Loucy (cell line): ENCODE data around the gene ASB8.
A peak's percentile ranks its signal among the peaks of the same experiment; 100 is the strongest.
"Not testable (repeated sequence)": the region's sequence is repeated elsewhere in the genome, so short reads cannot be mapped to it uniquely, and the experiment has no call there.

Experiments
- H2AFZ ChIP-seq: fragments of 200-600 bp; sonication (generic); 2 replicates; pipeline ENCODE4 v1.6.0; 2016; ENCODE audit warnings: antibody characterized with exemption, mild to moderate bottlenecking, low read length, moderate library complexity
- H3F3A ChIP-seq: fragments of 200-600 bp; 2 replicates; pipeline ENCODE4 v1.6.0; 2016; ENCODE audit warnings: antibody characterized with exemption, low read depth, mild to moderate bottlenecking
- H3K27me3 ChIP-seq: fragments of 200-600 bp; sonication (generic); 2 replicates; pipeline ENCODE4 v1.6.1; 2014; ENCODE audit warnings: low read length, mild to moderate bottlenecking; ENCODE audit not compliant: insufficient read depth, poor library complexity, severe bottlenecking
- H3K36me3 ChIP-seq: fragments of 200-600 bp; sonication (generic); 2 replicates; pipeline ENCODE4 v1.6.1; 2016; ENCODE audit warnings: low read length; ENCODE audit not compliant: insufficient read depth
- H3K4me1 ChIP-seq: fragments of 200-600 bp; sonication (generic); 2 replicates; pipeline ENCODE4 v1.5.1; 2014; ENCODE audit warnings: low read length, mild to moderate bottlenecking; ENCODE audit not compliant: insufficient read depth, poor library complexity, severe bottlenecking
- H3K4me2 ChIP-seq: fragments of 200-600 bp; sonication (generic); 2 replicates; pipeline ENCODE4 v1.6.0; 2014; ENCODE audit warnings: antibody characterized with exemption, low read length, low read depth, mild to moderate bottlenecking; ENCODE audit not compliant: poor library complexity, severe bottlenecking
- H3K4me3 ChIP-seq: fragments of 200-600 bp; sonication (generic); 2 replicates; pipeline ENCODE4 v1.5.1; 2014; ENCODE audit warnings: low read length, mild to moderate bottlenecking, mixed read lengths; ENCODE audit not compliant: poor library complexity, severe bottlenecking
- H3K79me2 ChIP-seq: fragments of 200-600 bp; sonication (generic); 2 replicates; pipeline ENCODE4 v1.6.1; 2014; ENCODE audit warnings: low read length; ENCODE audit not compliant: insufficient read depth
- H3K9ac ChIP-seq: fragments of 200-600 bp; sonication (generic); 2 replicates; pipeline ENCODE4 v1.6.0; 2014; ENCODE audit warnings: mild to moderate bottlenecking, low read depth, low read length, moderate library complexity; ENCODE audit not compliant: poor library complexity, severe bottlenecking
- H3K9me2 ChIP-seq: fragments of 200-600 bp; sonication (generic); replicated peaks from 2 replicates; pipeline ENCODE4 v1.6.1; 2016; ENCODE audit warnings: low read depth, low read length, mixed read lengths
- H3K9me3 ChIP-seq: fragments of 200-600 bp; sonication (generic); 2 replicates; pipeline ENCODE4 v1.6.1; 2014; ENCODE audit warnings: mild to moderate bottlenecking, antibody characterized with exemption, low read length, low read depth; ENCODE audit not compliant: insufficient read depth
- H4K20me1 ChIP-seq: fragments of 200-600 bp; sonication (generic); 2 replicates; pipeline ENCODE4 v1.6.0; 2014; ENCODE audit warnings: antibody characterized with exemption, low read length, mild to moderate bottlenecking; ENCODE audit not compliant: insufficient read depth, poor library complexity, severe bottlenecking
- EZH2phosphoT487 ChIP-seq: fragments of 200-600 bp; IDR thresholded peaks from 2 replicates; pipeline ENCODE4 v1.6.1; 2018; ENCODE audit warnings: antibody characterized with exemption, mild to moderate bottlenecking, moderate library complexity, borderline replicate concordance
- TF ChIP-seq, protein P1 (sequence below): fragments of 200-600 bp; sonication (generic); conservative IDR thresholded peaks from 2 replicates; pipeline ENCODE4 v1.5.1; 2014; ENCODE audit warnings: mild to moderate bottlenecking, antibody characterized with exemption, low read length

ASB8 gene

GRCh38 chr12:48118284-48118871 is 38.9 kb downstream of the ASB8 start:
- Histone ChIP-seq H3K4me3 (peak overlapping the region; percentile 84), H3K4me1 (no peaks in the 10 kb centered on the region), H3K27me3 (peaks cover 6% of the 10 kb centered on the region), H3K9me2 (no peaks in the 10 kb centered on the region), H3K36me3 (no peaks in the 10 kb centered on the region), H4K20me1 (no peaks in the 10 kb centered on the region), H3K9ac (no peak overlapping the region), H3K4me2 (peak overlapping the region; percentile 71), H3K9me3 (no peaks in the 10 kb centered on the region), H3K79me2 (no peaks in the 10 kb centered on the region), H2AFZ (peak overlapping the region; percentile 85; the same call in 1 of the 2 replicates), H3F3A (no peaks in the 10 kb centered on the region)
- TF ChIP-seq, protein P1, sequence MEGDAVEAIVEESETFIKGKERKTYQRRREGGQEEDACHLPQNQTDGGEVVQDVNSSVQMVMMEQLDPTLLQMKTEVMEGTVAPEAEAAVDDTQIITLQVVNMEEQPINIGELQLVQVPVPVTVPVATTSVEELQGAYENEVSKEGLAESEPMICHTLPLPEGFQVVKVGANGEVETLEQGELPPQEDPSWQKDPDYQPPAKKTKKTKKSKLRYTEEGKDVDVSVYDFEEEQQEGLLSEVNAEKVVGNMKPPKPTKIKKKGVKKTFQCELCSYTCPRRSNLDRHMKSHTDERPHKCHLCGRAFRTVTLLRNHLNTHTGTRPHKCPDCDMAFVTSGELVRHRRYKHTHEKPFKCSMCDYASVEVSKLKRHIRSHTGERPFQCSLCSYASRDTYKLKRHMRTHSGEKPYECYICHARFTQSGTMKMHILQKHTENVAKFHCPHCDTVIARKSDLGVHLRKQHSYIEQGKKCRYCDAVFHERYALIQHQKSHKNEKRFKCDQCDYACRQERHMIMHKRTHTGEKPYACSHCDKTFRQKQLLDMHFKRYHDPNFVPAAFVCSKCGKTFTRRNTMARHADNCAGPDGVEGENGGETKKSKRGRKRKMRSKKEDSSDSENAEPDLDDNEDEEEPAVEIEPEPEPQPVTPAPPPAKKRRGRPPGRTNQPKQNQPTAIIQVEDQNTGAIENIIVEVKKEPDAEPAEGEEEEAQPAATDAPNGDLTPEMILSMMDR, result no peak
- no peak for TF ChIP-seq EZH2phosphoT487

GRCh38 chr12:48115957-48116356 is 41.4 kb downstream of the ASB8 start:
- Histone ChIP-seq H3K9ac (no peak overlapping the region), H3F3A (no peaks in the 10 kb centered on the region), H2AFZ (no peak overlapping the region), H4K20me1 (no peaks in the 10 kb centered on the region), H3K4me1 (no peaks in the 10 kb centered on the region), H3K9me2 (no peaks in the 10 kb centered on the region), H3K79me2 (no peaks in the 10 kb centered on the region), H3K4me3 (no peak overlapping the region), H3K4me2 (no peak overlapping the region), H3K36me3 (no peaks in the 10 kb centered on the region), H3K27me3 (peaks cover 6% of the 10 kb centered on the region), H3K9me3 (no peaks in the 10 kb centered on the region)
- TF ChIP-seq, protein P1, result no peak
- TF ChIP-seq EZH2phosphoT487, result no peak

DNA sequence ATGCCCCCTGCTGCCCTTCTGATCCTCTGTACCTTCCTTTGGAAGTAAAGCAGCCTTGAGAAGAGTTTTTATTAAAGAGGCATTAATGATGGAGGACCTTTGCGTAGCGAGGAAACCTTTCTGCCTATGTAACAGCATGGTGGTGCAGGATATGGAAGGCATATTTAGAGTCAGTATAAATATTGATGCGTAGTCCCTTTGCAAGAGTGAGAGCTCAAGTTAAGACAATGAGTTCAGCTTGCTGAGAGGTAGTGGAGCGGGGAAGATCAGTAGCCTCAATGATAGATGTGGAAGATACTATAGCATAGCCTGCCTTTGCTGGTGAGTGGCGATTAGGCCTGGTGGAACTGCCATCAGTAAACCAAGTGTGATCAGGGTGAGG is 46.0 kb downstream of the ASB8 start:
- H4K20me1 ChIP-seq, H3K27me3 ChIP-seq, H2AFZ ChIP-seq, H3K9ac ChIP-seq, H3K36me3 ChIP-seq, H3K9me2 ChIP-seq, H3K4me2 ChIP-seq, H3K4me3 ChIP-seq, H3K9me3 ChIP-seq, H3F3A ChIP-seq, H3K4me1 ChIP-seq, H3K79me2 ChIP-seq: not testable (repeated sequence)

DNA sequence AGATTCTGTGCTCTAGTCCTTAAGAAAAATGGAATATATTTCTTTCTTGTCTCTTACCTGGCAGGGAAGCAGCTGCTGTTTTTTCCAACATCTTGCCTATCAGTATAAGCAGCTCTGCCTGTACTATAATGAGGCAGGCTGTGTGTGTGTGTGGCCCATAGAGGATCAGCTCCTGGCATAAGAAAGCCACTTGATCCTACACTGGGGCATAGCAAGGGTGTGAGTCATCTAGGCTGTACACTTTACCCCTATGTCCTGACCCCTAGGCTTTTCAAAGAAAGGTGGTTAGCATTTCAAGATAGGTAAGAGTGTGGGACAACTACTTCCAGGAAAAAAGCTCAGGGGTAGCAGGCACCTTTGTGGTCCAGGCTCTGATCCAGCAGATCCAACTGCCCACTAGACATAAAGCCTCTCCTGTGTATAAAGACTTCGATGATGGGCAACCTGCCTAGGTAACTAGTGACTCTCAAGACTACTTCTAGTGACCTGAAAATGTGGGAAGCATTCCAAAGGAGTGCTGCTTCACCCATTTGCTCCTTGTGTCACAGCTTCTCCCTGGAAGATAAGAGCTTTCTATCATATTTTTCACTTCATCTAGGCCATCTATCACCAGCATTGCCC is 46.5 kb downstream of the ASB8 start:
- Histone ChIP-seq H3K36me3 (no peaks in the 10 kb centered on the region), H3K4me1 (peaks cover 8% of the 10 kb centered on the region), H3K4me2 (no peak overlapping the region), H3K9ac (no peak overlapping the region), H3K27me3 (no peaks in the 10 kb centered on the region), H2AFZ (no peak overlapping the region), H4K20me1 (no peaks in the 10 kb centered on the region), H3K4me3 (no peak overlapping the region), H3K79me2 (peaks cover 4% of the 10 kb centered on the region), H3K9me3 (no peaks in the 10 kb centered on the region), H3K9me2 (no peaks in the 10 kb centered on the region), H3F3A (no peaks in the 10 kb centered on the region)
- TF ChIP-seq, protein P1, result no peak
- TF ChIP-seq EZH2phosphoT487, result no peak
